Measurements from ENCODE around the gene CLDN17. TPM values are rescaled to one million over a fixed set of nuclear protein-coding genes. Genes with fewer than 3 reads are reported as not detected.

Gene CLDN17
- total RNA-seq, 2 donors from 2014 or later: not detected

- ATAC-seq (no peak), DNase-seq (ENCODE audit: low spot score in 2 of 2) (no peak)
- H3K9me3 Mint-ChIP-seq: peaks cover 8 to 10% of the 10 kb centered on the region in 2 donors
- H3K27ac Mint-ChIP-seq: no peak overlapping the region
- no peaks in the 10 kb centered on the region for H3K36me3 Mint-ChIP-seq
These were observed 17.7 kb downstream of the CLDN17 start for GRCh38 chr21:30148906-30149305.

GRCh38 chr21:30146558-30147282 is 19.9 kb downstream of the CLDN17 start:
- Mint-ChIP-seq H3K27ac (no peak overlapping the region), H3K36me3 (no peaks in the 10 kb centered on the region), H3K9me3 (peaks cover 5 to 13% of the 10 kb centered on the region in 2 donors)
- no peak for ATAC-seq
- no peak for DNase-seq (ENCODE audit: low spot score in 2 of 2)

GRCh38 chr21:30138483-30138882 is 28.1 kb downstream of the CLDN17 start:
- H3K36me3 Mint-ChIP-seq: no peaks in the 10 kb centered on the region
- ATAC-seq: no peak
- no peak overlapping the region for H3K27ac Mint-ChIP-seq
- DNase-seq (ENCODE audit: low spot score in 2 of 2): no peak
- peaks cover 4 to 10% of the 10 kb centered on the region in 2 donors for H3K9me3 Mint-ChIP-seq

GRCh38 chr21:30129246-30129645 is 37.4 kb downstream of the CLDN17 start:
- Mint-ChIP-seq H3K27ac (no peak overlapping the region), H3K36me3 (no peaks in the 10 kb centered on the region)

GRCh38 chr21:30126576-30126975 is 40.0 kb downstream of the CLDN17 start:
- H3K27ac Mint-ChIP-seq: no peak overlapping the region
- H3K9me3 Mint-ChIP-seq: no peaks in the 10 kb centered on the region
- ATAC-seq: no peak
- H3K36me3 Mint-ChIP-seq: no peaks in the 10 kb centered on the region
- DNase-seq (ENCODE audit: low spot score in 2 of 2): no peak

More at GRCh38 chr21:30129246-30129645, 37.4 kb downstream of the CLDN17 start:
- ATAC-seq (no peak), DNase-seq (ENCODE audit: low spot score in 2 of 2) (no peak)
- no peaks in the 10 kb centered on the region for H3K9me3 Mint-ChIP-seq

GRCh38 chr21:30117631-30118030 is 49.0 kb downstream of the CLDN17 start:
- no peak overlapping the region for H3K27ac Mint-ChIP-seq
- ATAC-seq (no peak), DNase-seq (ENCODE audit: low spot score in 2 of 2) (no peak)
- H3K9me3 Mint-ChIP-seq: peaks cover 0 to 4% of the 10 kb centered on the region in 2 donors
- H3K36me3 Mint-ChIP-seq: no peaks in the 10 kb centered on the region

GRCh38 chr21:30116479-30116878 is 50.1 kb downstream of the CLDN17 start:
- Mint-ChIP-seq H3K9me3 (peaks cover 4% of the 10 kb centered on the region in 2 donors), H3K36me3 (no peaks in the 10 kb centered on the region), H3K27ac (no peak overlapping the region)
- ATAC-seq: no peak
- DNase-seq (ENCODE audit: low spot score in 2 of 2): no peak

Other genes starting within 250 kb of the CLDN17 start
- gene GRIK1, start 226.8 kb downstream of the CLDN17 start, total RNA-seq: not detected
- not detected for gene CLDN8, start 49.3 kb upstream of the CLDN17 start, total RNA-seq
- not detected for gene KRTAP24-1, start 116.1 kb upstream of the CLDN17 start, total RNA-seq
- gene KRTAP25-1, start 122.7 kb upstream of the CLDN17 start, total RNA-seq: not detected
- gene KRTAP26-1, start 153.5 kb upstream of the CLDN17 start, total RNA-seq: not detected
- not detected for gene KRTAP27-1, start 170.9 kb upstream of the CLDN17 start, total RNA-seq
- gene KRTAP23-1, start 181.8 kb upstream of the CLDN17 start, total RNA-seq: not detected
- not detected for gene KRTAP13-2, start 205.5 kb upstream of the CLDN17 start, total RNA-seq
- gene KRTAP13-1, start 229.2 kb upstream of the CLDN17 start, total RNA-seq: not detected